ENCODE results near the gene LPAR1. TPM values are rescaled to one million over a fixed set of nuclear protein-coding genes. Genes with fewer than 3 reads are reported as not detected.

LPAR1 gene
- total RNA-seq, 1 experiment from 2014 or later: 4.9 TPM

DNA sequence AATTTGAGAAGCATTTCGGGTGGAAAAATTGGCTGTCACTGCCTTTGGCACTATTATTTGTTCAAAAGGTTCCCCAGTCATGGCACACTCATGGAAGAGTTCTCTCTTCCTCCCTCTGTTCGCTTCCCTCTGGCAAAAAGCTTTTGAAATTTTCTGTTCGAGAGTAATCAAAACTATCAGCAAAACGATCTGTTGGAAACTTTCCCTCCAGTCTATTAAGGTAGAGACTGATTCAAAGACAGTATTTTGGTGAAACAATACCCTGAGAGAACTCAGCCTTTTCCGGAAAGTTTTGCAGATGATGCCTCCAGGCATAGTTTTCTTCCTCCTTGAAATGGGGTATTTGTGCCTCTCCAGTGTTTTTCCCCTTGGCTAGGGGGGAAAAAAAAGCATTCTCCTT is 3.6 kb upstream of the LPAR1 start:
- no peak for DNase-seq (ENCODE audit: low spot score)
- Mint-ChIP-seq H3K4me3 (no peak overlapping the region), H3K27ac (no peak overlapping the region; the same call in 1 of the 2 replicates), H3K27me3 (ENCODE audit: low read depth) (peaks cover 17% of the 10 kb centered on the region), H3K4me1 (peaks cover 22% of the 10 kb centered on the region), H3K36me3 (0 out of 2 replicates have a peak, but pooled peaks cover 3% of the 10 kb centered on the region), H3K9me3 (0 out of 2 replicates have a peak, but pooled peaks cover 1% of the 10 kb centered on the region)
- POLR2A ChIA-PET: no interaction called here
- CTCF ChIA-PET: no interaction called here
- TF ChIP-seq IRF2 (CRISPR knock-in tag; IDR thresholded peaks at IDR 0.05; ENCODE audit: borderline replicate concordance, low read depth) (no peak), ATF3 (CRISPR knock-in tag; conservative IDR thresholded peaks at IDR 0.05) (no peak), STAT6 (CRISPR knock-in tag; conservative IDR thresholded peaks at IDR 0.05; ENCODE audit: low read depth) (no peak), SMAD4 (CRISPR knock-in tag; IDR thresholded peaks at IDR 0.05) (no peak), NFATC4 (CRISPR knock-in tag; IDR thresholded peaks at IDR 0.05) (no peak), ZNF232 (CRISPR knock-in tag; IDR thresholded peaks at IDR 0.05) (no peak), ELF4 (CRISPR knock-in tag; IDR thresholded peaks at IDR 0.05; ENCODE audit: low read depth) (no peak), E2F1 (CRISPR knock-in tag; IDR thresholded peaks at IDR 0.05) (no peak), CREM (CRISPR knock-in tag; IDR thresholded peaks at IDR 0.05) (no peak), ATF6 (CRISPR knock-in tag; IDR thresholded peaks at IDR 0.05) (no peak), ZNF121 (CRISPR knock-in tag; IDR thresholded peaks at IDR 0.05) (no peak), RELA (CRISPR knock-in tag; IDR thresholded peaks at IDR 0.05; ENCODE audit: borderline replicate concordance) (no peak)
- TF ChIP-seq, protein P1, sequence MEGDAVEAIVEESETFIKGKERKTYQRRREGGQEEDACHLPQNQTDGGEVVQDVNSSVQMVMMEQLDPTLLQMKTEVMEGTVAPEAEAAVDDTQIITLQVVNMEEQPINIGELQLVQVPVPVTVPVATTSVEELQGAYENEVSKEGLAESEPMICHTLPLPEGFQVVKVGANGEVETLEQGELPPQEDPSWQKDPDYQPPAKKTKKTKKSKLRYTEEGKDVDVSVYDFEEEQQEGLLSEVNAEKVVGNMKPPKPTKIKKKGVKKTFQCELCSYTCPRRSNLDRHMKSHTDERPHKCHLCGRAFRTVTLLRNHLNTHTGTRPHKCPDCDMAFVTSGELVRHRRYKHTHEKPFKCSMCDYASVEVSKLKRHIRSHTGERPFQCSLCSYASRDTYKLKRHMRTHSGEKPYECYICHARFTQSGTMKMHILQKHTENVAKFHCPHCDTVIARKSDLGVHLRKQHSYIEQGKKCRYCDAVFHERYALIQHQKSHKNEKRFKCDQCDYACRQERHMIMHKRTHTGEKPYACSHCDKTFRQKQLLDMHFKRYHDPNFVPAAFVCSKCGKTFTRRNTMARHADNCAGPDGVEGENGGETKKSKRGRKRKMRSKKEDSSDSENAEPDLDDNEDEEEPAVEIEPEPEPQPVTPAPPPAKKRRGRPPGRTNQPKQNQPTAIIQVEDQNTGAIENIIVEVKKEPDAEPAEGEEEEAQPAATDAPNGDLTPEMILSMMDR (IDR thresholded peaks at IDR 0.05): no peak
- TF ChIP-seq, protein P2, sequence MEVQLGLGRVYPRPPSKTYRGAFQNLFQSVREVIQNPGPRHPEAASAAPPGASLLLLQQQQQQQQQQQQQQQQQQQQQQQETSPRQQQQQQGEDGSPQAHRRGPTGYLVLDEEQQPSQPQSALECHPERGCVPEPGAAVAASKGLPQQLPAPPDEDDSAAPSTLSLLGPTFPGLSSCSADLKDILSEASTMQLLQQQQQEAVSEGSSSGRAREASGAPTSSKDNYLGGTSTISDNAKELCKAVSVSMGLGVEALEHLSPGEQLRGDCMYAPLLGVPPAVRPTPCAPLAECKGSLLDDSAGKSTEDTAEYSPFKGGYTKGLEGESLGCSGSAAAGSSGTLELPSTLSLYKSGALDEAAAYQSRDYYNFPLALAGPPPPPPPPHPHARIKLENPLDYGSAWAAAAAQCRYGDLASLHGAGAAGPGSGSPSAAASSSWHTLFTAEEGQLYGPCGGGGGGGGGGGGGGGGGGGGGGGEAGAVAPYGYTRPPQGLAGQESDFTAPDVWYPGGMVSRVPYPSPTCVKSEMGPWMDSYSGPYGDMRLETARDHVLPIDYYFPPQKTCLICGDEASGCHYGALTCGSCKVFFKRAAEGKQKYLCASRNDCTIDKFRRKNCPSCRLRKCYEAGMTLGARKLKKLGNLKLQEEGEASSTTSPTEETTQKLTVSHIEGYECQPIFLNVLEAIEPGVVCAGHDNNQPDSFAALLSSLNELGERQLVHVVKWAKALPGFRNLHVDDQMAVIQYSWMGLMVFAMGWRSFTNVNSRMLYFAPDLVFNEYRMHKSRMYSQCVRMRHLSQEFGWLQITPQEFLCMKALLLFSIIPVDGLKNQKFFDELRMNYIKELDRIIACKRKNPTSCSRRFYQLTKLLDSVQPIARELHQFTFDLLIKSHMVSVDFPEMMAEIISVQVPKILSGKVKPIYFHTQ (CRISPR knock-in tag; IDR thresholded peaks at IDR 0.05): no peak
- TF ChIP-seq, protein P3, sequence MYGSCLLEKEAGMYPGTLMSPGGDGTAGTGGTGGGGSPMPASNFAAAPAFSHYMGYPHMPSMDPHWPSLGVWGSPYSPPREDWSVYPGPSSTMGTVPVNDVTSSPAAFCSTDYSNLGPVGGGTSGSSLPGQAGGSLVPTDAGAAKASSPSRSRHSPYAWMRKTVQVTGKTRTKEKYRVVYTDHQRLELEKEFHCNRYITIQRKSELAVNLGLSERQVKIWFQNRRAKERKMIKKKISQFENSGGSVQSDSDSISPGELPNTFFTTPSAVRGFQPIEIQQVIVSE (CRISPR knock-in tag; IDR thresholded peaks at IDR 0.05; ENCODE audit: borderline replicate concordance): no peak
- TF ChIP-seq, protein P4, sequence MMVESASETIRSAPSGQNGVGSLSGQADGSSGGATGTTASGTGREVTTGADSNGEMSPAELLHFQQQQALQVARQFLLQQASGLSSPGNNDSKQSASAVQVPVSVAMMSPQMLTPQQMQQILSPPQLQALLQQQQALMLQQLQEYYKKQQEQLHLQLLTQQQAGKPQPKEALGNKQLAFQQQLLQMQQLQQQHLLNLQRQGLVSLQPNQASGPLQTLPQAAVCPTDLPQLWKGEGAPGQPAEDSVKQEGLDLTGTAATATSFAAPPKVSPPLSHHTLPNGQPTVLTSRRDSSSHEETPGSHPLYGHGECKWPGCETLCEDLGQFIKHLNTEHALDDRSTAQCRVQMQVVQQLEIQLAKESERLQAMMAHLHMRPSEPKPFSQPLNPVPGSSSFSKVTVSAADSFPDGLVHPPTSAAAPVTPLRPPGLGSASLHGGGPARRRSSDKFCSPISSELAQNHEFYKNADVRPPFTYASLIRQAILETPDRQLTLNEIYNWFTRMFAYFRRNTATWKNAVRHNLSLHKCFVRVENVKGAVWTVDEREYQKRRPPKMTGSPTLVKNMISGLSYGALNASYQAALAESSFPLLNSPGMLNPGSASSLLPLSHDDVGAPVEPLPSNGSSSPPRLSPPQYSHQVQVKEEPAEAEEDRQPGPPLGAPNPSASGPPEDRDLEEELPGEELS (CRISPR knock-in tag; IDR thresholded peaks at IDR 0.05): no peak
- TF ChIP-seq, protein P5, sequence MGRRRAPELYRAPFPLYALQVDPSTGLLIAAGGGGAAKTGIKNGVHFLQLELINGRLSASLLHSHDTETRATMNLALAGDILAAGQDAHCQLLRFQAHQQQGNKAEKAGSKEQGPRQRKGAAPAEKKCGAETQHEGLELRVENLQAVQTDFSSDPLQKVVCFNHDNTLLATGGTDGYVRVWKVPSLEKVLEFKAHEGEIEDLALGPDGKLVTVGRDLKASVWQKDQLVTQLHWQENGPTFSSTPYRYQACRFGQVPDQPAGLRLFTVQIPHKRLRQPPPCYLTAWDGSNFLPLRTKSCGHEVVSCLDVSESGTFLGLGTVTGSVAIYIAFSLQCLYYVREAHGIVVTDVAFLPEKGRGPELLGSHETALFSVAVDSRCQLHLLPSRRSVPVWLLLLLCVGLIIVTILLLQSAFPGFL (CRISPR knock-in tag; IDR thresholded peaks at IDR 0.05; ENCODE audit: borderline replicate concordance): no peak
- no peak for ATAC-seq
